ENCODE results near the gene BLNK.

Gene BLNK

DNA sequence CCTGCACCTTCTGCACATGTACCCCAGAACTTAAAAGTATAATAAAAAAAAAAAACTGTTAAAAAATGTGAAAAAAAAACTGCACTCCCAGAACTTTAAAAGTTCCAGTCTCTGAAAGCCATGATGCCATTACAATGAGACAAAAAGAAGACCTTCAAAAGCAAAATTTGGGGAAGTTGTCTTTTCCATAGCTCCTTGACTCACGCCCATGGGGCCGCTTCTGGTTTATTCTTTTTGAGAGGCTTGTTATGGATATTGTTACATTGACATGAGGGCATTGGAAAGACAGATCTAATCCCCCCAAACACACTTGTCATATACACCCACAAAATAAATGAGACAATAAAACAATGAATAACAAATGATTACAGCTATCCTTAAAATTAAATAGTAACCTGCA is 798 bp downstream of the BLNK start:
- Histone ChIP-seq H3K79me2 (ENCODE audit: low read length) (peaks cover 74% of the 10 kb centered on the region), H3K9me3 (ENCODE audit: insufficient read depth, low read length) (no peaks in the 10 kb centered on the region), H3K4me2 (ENCODE audit: low read length) (peak overlapping the region; percentile 98), H4K20me1 (ENCODE audit: insufficient read depth, low read length) (peaks cover 46% of the 10 kb centered on the region), H3K4me1 (ENCODE audit: low read length) (peaks cover 53% of the 10 kb centered on the region), H2AFZ (ENCODE audit: low read depth, low read length) (no peak overlapping the region), H3K36me3 (replicated peaks; ENCODE audit: low read depth, low read length) (peaks cover 52% of the 10 kb centered on the region), H3K27me3 (ENCODE audit: low read depth, low read length) (no peaks in the 10 kb centered on the region), H3K4me3 (ENCODE audit: low read length) (peak overlapping the region; percentile 98), H3K27ac (ENCODE audit: low read length) (peak overlapping the region; percentile 100), H3K9ac (ENCODE audit: low read length) (peak overlapping the region; percentile 99)
- no peak for TF ChIP-seq EZH2phosphoT487 (IDR thresholded peaks at IDR 0.05; ENCODE audit: low read depth)
- TF ChIP-seq, protein P1, sequence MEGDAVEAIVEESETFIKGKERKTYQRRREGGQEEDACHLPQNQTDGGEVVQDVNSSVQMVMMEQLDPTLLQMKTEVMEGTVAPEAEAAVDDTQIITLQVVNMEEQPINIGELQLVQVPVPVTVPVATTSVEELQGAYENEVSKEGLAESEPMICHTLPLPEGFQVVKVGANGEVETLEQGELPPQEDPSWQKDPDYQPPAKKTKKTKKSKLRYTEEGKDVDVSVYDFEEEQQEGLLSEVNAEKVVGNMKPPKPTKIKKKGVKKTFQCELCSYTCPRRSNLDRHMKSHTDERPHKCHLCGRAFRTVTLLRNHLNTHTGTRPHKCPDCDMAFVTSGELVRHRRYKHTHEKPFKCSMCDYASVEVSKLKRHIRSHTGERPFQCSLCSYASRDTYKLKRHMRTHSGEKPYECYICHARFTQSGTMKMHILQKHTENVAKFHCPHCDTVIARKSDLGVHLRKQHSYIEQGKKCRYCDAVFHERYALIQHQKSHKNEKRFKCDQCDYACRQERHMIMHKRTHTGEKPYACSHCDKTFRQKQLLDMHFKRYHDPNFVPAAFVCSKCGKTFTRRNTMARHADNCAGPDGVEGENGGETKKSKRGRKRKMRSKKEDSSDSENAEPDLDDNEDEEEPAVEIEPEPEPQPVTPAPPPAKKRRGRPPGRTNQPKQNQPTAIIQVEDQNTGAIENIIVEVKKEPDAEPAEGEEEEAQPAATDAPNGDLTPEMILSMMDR (IDR thresholded peaks at IDR 0.05; ENCODE audit: low read depth, low read length) = no peak

DNA sequence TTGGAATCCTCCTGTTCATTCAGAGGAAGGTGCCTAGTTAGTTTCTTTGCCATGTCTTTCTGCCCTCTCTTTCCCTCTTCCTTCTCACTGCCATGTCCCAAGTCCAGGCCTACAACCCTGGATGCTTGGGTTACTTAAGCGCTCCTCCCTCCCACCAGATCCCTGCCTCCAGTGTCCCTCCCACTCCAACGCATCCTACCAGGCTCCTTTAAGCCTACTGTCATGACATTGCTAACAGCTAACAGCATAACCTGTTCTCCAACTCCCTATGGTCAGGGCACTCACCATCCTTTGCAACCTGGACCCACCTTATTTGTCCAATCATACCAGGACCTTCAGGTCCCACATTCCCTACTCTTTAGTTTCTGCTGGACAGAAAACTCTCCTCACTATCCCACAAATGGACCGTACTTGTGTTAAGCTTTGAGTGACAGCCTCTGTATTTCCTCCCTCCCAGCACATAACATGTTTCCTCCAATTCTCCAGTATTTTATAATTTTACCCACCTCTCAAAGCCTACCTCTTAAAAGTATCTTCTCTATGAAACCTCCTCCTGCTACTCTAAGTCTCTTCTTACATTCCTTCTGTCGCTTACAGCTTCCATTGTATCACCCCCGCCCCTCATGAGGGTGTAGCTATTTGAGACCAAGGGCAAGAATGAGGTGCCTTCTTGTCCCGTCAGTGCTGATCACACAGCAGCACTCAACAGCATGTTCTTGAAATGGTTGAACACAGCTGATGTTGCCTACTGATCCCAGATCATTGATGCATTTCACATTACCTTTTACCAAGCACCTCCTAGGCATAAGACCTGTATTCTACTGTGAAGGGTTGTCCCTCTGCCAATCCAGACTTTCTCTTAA is 1.7 kb downstream of the BLNK start:
- peaks cover 54% of the 10 kb centered on the region for H4K20me1 ChIP-seq (ENCODE audit: insufficient read depth, low read length)
- no peak overlapping the region for H2AFZ ChIP-seq (ENCODE audit: low read depth, low read length)
- H3K4me3 ChIP-seq (ENCODE audit: low read length) = peak overlapping the region; percentile 98
- H3K27ac ChIP-seq (ENCODE audit: low read length) = peak overlapping the region; percentile 100
- no peaks in the 10 kb centered on the region for H3K9me3 ChIP-seq (ENCODE audit: insufficient read depth, low read length)
- peaks cover 55% of the 10 kb centered on the region for H3K4me1 ChIP-seq (ENCODE audit: low read length)
- H3K79me2 ChIP-seq (ENCODE audit: low read length) = peaks cover 83% of the 10 kb centered on the region
- TF ChIP-seq EZH2phosphoT487 (IDR thresholded peaks at IDR 0.05; ENCODE audit: low read depth) = no peak
- TF ChIP-seq, protein P1 (IDR thresholded peaks at IDR 0.05; ENCODE audit: low read depth, low read length) = no peak
- H3K36me3 ChIP-seq (replicated peaks; ENCODE audit: low read depth, low read length) = peaks cover 57% of the 10 kb centered on the region
- H3K9ac ChIP-seq (ENCODE audit: low read length) = peak overlapping the region; percentile 99
- peak overlapping the region; percentile 98 for H3K4me2 ChIP-seq (ENCODE audit: low read length)
- no peaks in the 10 kb centered on the region for H3K27me3 ChIP-seq (ENCODE audit: low read depth, low read length)

DNA sequence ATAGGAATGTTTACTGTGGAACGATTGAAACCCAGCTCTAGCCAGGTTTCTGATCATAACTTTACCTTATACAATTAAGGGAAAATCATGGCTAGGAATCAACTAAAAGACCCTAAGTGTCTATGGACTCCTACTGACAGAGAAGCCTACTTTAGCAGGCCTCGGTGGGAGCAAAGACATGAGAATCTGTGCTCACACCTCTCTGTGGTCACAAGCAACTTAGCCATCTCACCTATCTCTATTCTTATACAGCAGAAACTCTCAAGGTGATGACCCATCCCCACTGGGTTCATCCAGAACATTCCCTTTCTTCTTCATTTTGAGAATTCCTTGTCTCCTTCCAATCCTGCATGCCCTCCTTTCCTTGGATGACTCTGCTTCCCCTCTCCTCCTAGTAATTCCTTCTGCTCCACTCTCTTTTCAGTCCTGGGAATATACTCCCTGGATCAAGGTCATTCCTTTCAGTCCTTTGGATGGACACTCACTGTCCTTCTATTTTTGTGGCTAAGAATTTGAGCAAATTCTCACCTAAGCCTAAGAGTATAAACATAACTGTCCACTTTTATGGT is 2.9 kb downstream of the BLNK start:
- peak overlapping the region; percentile 98 for H3K4me3 ChIP-seq (ENCODE audit: low read length)
- peaks cover 95% of the 10 kb centered on the region for H3K79me2 ChIP-seq (ENCODE audit: low read length)
- no peaks in the 10 kb centered on the region for H3K9me3 ChIP-seq (ENCODE audit: insufficient read depth, low read length)
- no peak for TF ChIP-seq EZH2phosphoT487 (IDR thresholded peaks at IDR 0.05; ENCODE audit: low read depth)
- TF ChIP-seq, protein P1 (IDR thresholded peaks at IDR 0.05; ENCODE audit: low read depth, low read length) = no peak
- peak overlapping the region; percentile 100 for H3K27ac ChIP-seq (ENCODE audit: low read length)
- H3K27me3 ChIP-seq (ENCODE audit: low read depth, low read length) = no peaks in the 10 kb centered on the region
- peaks cover 58% of the 10 kb centered on the region for H3K4me1 ChIP-seq (ENCODE audit: low read length)
- H3K4me2 ChIP-seq (ENCODE audit: low read length) = peak overlapping the region; percentile 98
- H3K9ac ChIP-seq (ENCODE audit: low read length) = peak overlapping the region; percentile 99
- H2AFZ ChIP-seq (ENCODE audit: low read depth, low read length) = no peak overlapping the region
- H4K20me1 ChIP-seq (ENCODE audit: insufficient read depth, low read length) = peaks cover 67% of the 10 kb centered on the region
- H3K36me3 ChIP-seq (replicated peaks; ENCODE audit: low read depth, low read length) = peaks cover 64% of the 10 kb centered on the region

DNA sequence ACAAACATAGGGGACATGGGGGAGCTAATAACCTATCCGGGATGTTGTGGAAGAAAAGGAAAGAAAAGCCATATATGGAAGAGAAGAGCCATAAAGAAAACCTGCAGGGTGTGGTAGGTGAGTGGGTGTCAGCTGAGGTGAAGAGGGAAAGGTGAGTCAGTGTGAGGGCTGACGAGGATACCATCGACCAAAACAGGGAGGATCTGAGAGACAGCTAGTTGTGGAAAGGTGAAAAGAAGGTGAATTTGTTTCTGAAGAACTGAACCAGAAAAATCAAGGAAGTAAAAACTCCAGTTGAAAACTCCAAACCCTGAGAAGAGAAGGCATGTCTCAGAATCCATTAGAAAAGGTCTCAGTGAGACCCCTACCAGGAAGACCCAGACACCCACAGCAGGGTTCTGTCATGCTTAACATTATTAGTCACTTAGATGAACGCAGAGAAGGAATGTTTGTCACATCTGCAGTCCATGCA is 4.1 kb downstream of the BLNK start:
- peak overlapping the region; percentile 99 for H3K9ac ChIP-seq (ENCODE audit: low read length)
- H3K4me1 ChIP-seq (ENCODE audit: low read length) = peaks cover 60% of the 10 kb centered on the region
- H3K36me3 ChIP-seq (replicated peaks; ENCODE audit: low read depth, low read length) = peaks cover 76% of the 10 kb centered on the region
- peak overlapping the region; percentile 98 for H3K4me3 ChIP-seq (ENCODE audit: low read length)
- H3K27ac ChIP-seq (ENCODE audit: low read length) = peak overlapping the region; percentile 100
- H4K20me1 ChIP-seq (ENCODE audit: insufficient read depth, low read length) = peaks cover 78% of the 10 kb centered on the region
- no peaks in the 10 kb centered on the region for H3K27me3 ChIP-seq (ENCODE audit: low read depth, low read length)
- no peak overlapping the region for H2AFZ ChIP-seq (ENCODE audit: low read depth, low read length)
- H3K4me2 ChIP-seq (ENCODE audit: low read length) = peak overlapping the region; percentile 98
- no peaks in the 10 kb centered on the region for H3K9me3 ChIP-seq (ENCODE audit: insufficient read depth, low read length)
- TF ChIP-seq, protein P1 (IDR thresholded peaks at IDR 0.05; ENCODE audit: low read depth, low read length) = no peak
- H3K79me2 ChIP-seq (ENCODE audit: low read length) = peaks cover 99% of the 10 kb centered on the region
